GM10847 (cell line): Measurements from ENCODE around the gene VAPB.

Experiments
- POLR2A ChIP-seq: IDR thresholded peaks from 2 replicates; pipeline ENCODE4 v1.6.1; 2011; ENCODE audit not compliant: insufficient read length; ENCODE audit errors: extremely low read depth

VAPB gene

GRCh38 chr20:58473453-58474425 is 84.7 kb downstream of the VAPB start:
- TF ChIP-seq POLR2A = no peak

GRCh38 chr20:58475466-58475865 is 86.4 kb downstream of the VAPB start:
- TF ChIP-seq POLR2A = no peak

GRCh38 chr20:58478141-58478805 is 89.2 kb downstream of the VAPB start:
- TF ChIP-seq POLR2A = no peak

- TF ChIP-seq POLR2A = no peak
These were observed 90.9 kb downstream of the VAPB start for GRCh38 chr20:58479726-58480440.

GRCh38 chr20:58480551-58481336 is 91.7 kb downstream of the VAPB start:
- no peak for TF ChIP-seq POLR2A

- no peak for TF ChIP-seq POLR2A
These were observed 92.5 kb downstream of the VAPB start for GRCh38 chr20:58481481-58482021.

GRCh38 chr20:58482416-58482815 is 93.4 kb downstream of the VAPB start:
- TF ChIP-seq POLR2A = no peak

GRCh38 chr20:58483051-58483450 is 94.0 kb downstream of the VAPB start:
- TF ChIP-seq POLR2A = no peak

- no peak for TF ChIP-seq POLR2A
These were observed 94.4 kb downstream of the VAPB start for GRCh38 chr20:58483470-58483869.

GRCh38 chr20:58485393-58485792 is 96.4 kb downstream of the VAPB start:
- TF ChIP-seq POLR2A = no peak

- no peak for TF ChIP-seq POLR2A
These were observed 97.2 kb downstream of the VAPB start for GRCh38 chr20:58486207-58486606.

GRCh38 chr20:58492074-58492718 is 103.2 kb downstream of the VAPB start:
- no peak for TF ChIP-seq POLR2A

- TF ChIP-seq POLR2A = no peak
These were observed 103.9 kb downstream of the VAPB start for GRCh38 chr20:58492795-58493524.

GRCh38 chr20:58494923-58495622 is 106.0 kb downstream of the VAPB start:
- TF ChIP-seq POLR2A = no peak
